Measurements from ENCODE around the gene MVB12B.

GRCh38 chr9:126408004-126408403, 81.4 kb downstream of the MVB12B start:
- TF ChIP-seq CTCF (IDR thresholded peaks at IDR 0.05) (no peak), ZFX (IDR thresholded peaks at IDR 0.05; ENCODE audit: borderline replicate concordance) (no peak)

Measured in 22Rv1 (cell line).